Measurements from ENCODE around the gene SLCO2A1.

SLCO2A1 gene

DNA sequence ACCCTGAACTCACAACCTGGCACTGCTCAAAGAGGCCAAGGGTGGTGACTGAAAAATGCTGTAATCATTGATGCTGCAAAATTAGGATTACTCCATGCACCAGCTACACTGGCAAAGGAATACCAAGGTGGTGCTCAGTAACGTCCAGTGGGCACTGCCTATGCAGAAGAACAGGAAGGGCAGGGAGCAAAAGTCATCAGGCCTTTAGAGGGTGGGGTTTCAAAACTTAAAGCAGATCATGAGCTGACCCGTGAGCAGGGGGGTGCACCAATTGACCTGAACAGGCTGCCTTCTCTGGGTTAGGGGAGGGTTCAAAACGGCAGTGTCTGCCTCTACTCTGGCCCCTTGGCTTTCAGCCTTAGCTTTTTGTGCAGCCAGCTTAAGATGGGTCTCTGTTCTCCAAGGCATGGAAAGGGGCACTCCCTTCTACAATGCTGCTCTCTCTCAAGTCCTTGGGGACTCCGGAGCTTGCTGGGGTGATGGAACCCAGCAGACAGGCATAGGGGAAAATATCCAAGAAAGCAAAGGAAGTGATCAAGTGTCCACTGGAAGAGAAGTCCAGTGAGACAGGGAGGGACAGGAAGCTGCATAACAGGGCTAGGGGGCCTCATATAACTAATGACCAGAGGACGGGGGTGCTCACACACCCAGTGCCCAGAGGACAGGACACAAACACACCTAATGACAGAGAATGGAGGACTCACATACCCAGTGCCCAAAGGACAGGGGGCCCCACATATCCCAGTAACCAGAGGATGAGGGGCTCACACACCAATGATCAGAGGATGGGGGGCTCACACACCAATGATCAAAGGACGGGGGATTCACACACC, 145.5 kb downstream of the SLCO2A1 start:
- DNase-seq (ENCODE audit: low read depth in 2 of 2), result no peak

DNA sequence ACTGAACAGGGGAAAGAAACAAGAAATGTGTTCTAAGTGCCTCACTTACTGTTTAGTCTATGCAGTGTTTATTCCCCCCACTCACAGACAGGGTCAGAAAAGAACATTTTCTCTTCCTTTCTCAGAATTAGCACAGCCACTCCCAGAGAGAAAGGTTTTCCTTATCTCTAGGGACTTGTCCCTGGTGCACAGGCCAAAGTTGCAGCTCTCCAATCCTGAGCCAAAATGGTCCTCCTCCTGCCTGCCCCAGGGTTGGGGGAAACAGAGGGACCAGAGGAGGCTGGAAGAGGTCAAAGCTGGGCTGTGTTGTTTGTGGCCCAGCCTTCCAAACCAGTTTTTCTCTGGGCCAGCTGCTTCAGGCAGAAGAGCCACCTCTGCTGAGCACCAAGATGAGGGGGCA, 146.1 kb downstream of the SLCO2A1 start:
- no peak for DNase-seq (ENCODE audit: low read depth in 2 of 2)

DNA sequence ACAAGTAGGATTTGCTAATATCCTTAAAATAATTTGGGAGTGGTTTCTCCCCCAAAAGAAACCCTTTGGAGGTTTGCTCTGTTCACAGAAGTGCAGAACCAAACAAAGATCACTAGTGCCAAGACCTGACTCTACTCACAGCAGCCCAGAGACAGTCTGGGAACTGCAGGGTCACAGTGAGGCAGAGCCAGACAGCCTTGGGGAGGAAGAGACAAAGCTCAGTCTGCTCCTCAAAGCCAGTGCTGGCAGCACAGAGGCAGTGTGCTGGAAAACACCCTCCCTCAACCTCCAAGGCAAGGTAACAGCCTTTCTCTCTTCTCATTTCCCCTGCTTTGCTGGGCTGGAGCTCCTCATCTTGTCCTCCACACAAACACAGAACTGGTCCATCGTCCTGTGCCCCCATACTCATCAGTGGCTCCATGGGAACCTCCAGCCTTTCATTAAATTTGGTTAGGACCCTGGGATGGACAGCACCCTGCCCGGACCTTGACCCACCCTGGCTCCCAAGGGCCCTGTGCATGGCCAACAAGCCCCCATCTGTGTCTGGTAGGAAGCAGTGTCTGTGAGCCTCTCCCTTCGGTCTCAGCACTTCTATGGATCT, 146.6 kb downstream of the SLCO2A1 start:
- DNase-seq (ENCODE audit: low read depth in 2 of 2), result no peak

- no peak for DNase-seq (ENCODE audit: low read depth in 2 of 2)
Measured at GRCh38 chr3:133881939-133882825, 147.5 kb downstream of the SLCO2A1 start.

- no peak for DNase-seq (ENCODE audit: low read depth in 2 of 2)
Measured at GRCh38 chr3:133881492-133881891, 148.2 kb downstream of the SLCO2A1 start.

DNA sequence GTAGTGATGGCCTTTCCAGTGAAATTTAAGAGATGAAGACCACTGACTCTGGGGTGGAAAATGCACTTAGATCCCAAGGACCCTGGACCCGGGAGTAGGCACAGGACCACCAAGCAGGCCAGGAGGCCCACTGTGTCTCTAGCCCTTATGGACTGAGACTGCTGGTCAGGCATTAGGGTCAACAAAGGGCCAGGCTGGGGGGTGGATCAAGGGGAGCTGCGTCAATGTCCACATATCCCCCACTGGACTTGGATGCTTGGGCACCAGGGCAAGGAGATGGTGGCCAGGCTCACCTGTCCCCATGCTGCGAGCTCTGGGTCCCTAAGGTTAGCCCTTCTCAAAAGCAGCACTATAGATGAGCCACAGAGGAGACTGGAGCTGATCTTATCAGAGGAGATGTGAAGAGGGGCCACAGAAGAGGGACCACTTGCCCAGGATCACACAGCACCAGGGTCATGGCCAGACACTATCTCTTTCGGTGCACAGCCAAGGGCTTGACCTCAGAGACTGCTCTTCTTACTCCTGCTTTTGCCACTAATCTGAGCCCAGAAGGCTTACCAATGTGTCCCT, 148.8 kb downstream of the SLCO2A1 start:
- DNase-seq (ENCODE audit: low read depth in 2 of 2), result no peak

DNA sequence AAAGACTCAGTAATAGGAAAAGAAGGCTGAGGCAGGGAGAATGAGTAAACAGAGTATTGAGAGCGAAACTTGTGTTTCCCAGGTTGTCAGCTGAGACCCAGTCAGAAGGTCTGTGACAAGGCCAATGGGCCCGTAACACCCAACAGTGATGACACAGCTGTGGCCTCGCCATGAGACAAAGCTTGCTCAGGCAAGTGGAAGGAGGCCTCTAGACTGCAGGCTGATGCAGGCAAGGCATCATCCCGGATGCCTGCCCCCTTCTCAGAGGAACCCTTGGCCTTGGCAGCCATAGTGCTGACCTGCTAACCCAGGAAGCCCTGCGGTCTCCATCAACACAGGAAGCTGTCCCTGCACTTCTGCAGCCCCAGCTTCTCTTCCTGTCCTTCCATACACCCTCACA, 149.4 kb downstream of the SLCO2A1 start:
- no peak for DNase-seq (ENCODE audit: low read depth in 2 of 2)

GRCh38 chr3:133878518-133878917, 151.2 kb downstream of the SLCO2A1 start:
- DNase-seq (ENCODE audit: low read depth in 2 of 2), result no peak
